Smooth muscle cell of trachea (primary cell): ENCODE measurements around the gene FOXR2. TPM values are rescaled to one million over a fixed set of nuclear protein-coding genes. Genes with fewer than 3 reads are reported as not detected.

Experiments
- total RNA-seq: library from RNA; depleted of rRNA; stranded (reverse); fragments of >200 nt; gene quantifications from 2 replicates; pipeline ENCODE4 v1.2.1, GENCODE V29; 2014

Gene FOXR2, protein sequence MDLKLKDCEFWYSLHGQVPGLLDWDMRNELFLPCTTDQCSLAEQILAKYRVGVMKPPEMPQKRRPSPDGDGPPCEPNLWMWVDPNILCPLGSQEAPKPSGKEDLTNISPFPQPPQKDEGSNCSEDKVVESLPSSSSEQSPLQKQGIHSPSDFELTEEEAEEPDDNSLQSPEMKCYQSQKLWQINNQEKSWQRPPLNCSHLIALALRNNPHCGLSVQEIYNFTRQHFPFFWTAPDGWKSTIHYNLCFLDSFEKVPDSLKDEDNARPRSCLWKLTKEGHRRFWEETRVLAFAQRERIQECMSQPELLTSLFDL
- total RNA-seq, result not detected in 2 replicates

GRCh38 chrX:55623100-55623499 lies at the start of gene FOXR2:
TSS of gene FOXR2 (plus strand) at chrX:55623400. CDS start at chrX:55623712, 312 bp downstream.

Other genes with a start within 250 kb of the FOXR2 start
- gene MAGEH1, start 171.3 kb upstream of the FOXR2 start, total RNA-seq, result 34.2 and 39.0 TPM in 2 replicates
- gene USP51, start 133.6 kb upstream of the FOXR2 start, total RNA-seq, result 1.9 and 2.8 TPM in 2 replicates
- gene RRAGB, start 94.3 kb downstream of the FOXR2 start, total RNA-seq, result 25.2 and 40.7 TPM in 2 replicates